NCI-H2196 treated with DMSO at 0.1 percent for 48 hours (cell line): Measurements from ENCODE around the gene BHLHE23.

ENCODE experiments used
- DNase-seq: peaks from one replicate; lab custom pipeline; 2025; ENCODE audit not compliant: unreplicated experiment; lab: John Stamatoyannopoulos, UW

The BHLHE23 gene

GRCh38 chr20:63009988-63010769 is 3.4 kb upstream of the BHLHE23 start:
- peak; percentile 34 for DNase-seq

DNA sequence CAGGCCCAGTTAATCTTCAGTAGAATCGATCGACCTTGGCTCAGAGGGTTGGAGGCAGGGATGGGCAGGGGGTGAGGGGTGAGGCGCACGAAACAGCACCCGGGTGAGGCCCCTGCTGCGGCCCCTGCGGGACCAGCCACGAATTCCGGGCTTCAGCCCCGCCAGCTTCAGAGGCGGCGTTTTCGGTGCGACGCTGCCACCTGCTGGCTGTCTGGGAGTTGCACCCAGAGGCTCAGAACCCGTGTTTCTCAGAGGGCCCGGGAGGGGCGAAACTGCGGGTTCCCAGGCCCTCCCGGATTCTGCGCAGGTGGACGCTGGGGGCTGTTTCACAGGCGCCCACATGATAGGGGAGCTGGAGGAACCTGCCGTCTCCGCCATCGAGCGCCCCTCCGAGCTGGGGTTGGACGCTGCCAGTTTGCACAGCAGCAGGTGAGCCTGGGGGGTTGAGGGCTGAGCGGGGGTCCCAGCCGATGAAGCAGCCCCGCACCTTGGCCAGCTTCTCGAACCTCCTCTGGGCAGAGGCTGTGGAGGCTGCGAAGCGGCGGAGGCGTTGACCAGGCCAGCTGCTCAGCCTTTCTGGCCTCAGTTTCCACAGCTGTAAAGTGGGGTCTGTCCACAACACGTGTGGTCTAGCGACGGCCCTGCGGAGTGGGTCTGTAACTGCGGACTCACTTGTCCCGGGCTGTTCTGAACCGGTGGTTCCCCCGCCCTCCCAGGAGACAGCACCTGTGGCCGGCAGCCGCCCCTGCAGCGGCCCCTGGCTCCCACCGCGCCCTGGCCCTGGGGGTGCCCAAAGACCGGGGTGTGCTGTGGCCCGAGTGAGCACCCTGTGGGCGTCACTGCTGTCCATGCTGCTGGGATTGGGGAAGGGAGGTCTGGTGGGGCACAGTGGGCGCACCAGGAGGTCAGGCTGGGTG is 2.5 kb upstream of the BHLHE23 start:
- DNase-seq, result peak; percentile 65

GRCh38 chr20:63008541-63009044 is 1.8 kb upstream of the BHLHE23 start:
- no peak for DNase-seq

DNA sequence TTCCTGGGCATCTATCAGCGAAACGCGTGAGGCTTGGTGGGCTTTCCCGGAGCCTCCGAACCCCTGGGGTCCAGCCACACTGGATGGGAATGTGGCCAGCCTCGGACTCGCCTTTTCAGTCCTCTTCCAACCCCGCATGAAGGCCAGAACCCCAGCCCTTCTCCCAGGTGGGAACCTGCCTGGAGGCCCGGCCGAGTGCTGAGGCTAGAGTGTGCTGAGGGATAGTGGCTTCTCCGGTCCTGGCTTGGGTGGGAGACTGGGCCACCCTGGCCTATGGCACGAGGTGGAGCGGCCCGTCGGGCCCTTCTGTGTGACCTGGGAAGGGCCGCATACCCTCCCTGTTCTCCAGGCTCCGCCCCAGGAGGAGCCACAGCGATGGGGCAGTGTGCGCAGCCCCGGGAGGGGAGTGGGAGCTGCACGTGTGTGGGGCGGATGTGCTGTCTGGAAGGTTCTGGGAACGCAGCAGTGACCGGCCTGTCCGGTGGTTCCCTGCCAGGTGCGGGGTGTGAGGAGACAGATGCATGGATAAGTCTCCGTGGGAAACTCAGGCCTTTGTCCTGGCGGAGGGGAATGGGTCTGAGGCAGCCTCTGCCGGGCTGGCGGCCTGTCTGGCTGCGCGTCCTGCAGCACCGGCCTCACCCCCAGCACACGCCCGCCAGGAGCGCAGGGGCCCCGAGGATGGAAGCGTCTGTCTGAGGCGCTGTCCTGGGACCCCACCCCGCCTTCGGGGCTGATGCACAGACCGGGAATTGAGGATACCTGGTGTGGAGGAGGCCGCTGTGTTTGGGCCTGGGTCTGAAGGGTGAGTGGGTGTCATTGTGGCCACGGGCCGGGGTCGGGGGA is 1.1 kb upstream of the BHLHE23 start:
- DNase-seq, result no peak

DNA sequence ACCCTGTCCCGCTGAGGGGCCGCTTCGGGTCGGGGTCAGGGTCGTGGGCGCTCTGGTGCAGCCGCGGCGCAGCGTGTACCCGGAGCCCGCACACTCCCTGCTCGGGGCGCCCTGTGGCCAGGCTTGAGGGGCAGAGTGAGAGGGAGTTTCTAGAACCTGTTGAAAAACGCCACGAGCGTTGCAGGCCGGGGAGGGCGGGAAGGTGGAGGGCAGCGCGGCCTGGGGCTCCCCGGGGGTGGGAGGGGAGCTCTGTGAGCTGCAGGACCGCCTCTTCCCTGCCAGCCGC is 539 bp upstream of the BHLHE23 start:
- no peak for DNase-seq

GRCh38 chr20:63005862-63006539 is 763 bp downstream of the BHLHE23 start:
- DNase-seq, result no peak

- no peak for DNase-seq
These were observed 1.4 kb downstream of the BHLHE23 start for GRCh38 chr20:63005365-63005861.

DNA sequence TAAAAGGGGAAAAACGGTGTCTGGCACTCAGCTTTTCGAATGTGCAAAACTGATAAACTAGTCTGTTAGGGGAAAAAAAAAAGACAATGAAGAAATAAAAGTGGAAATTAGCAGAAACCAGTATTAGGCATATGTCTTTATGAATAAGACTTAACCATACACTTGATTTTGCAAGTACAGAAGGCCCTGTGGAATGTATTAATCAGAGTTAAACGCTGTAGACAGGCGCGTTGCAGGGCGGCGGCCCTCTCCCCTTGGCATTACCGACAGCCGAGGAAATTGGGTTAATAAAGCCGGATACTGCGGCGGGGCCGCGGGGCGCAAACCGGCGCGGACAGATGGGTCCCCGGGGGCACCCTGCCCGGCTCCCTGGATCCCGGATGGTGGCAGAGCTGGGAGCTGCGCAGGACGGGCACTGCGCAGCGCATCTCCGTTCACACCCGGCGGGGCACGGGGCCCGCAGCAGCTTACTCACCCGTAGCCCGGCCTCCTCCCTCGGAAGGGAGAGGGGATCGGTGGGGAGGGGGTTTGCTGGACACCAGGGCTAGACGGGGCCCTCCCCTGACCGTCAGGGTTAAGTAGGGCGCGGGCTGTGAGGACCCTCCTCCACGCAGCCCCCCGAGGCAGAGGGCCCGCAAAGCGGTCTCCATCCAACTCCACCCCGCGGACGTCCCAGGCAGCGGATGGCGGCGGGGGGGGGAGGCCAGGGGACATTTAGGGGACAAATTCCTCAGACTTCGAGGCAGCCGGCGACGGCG is 2.0 kb downstream of the BHLHE23 start:
- DNase-seq, result no peak

GRCh38 chr20:63003546-63003945 is 3.2 kb downstream of the BHLHE23 start:
- no peak for DNase-seq

GRCh38 chr20:63002511-63002910 is 4.3 kb downstream of the BHLHE23 start:
- DNase-seq, result no peak

DNA sequence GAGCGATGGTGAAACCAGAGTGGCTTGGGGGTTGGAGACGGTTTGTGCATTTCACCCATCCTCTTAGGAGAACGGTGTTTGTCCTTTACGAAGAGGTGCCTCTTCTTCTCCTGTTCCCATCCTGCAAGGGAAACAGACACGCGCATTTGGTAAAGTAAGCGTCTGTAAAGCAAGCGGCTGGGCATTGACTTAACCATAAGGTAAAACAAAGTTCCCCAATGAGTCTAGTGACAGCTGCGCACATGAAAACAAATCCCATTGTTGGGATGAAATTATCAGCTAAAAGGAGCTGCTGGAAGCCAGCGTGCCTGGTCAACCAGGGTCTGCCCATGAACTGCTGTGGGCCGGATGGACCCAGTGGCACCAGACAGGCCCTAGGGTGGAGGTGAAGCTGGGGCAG is 5.8 kb downstream of the BHLHE23 start:
- DNase-seq, result no peak

GRCh38 chr20:63000036-63000435 is 6.7 kb downstream of the BHLHE23 start:
- no peak for DNase-seq

DNA sequence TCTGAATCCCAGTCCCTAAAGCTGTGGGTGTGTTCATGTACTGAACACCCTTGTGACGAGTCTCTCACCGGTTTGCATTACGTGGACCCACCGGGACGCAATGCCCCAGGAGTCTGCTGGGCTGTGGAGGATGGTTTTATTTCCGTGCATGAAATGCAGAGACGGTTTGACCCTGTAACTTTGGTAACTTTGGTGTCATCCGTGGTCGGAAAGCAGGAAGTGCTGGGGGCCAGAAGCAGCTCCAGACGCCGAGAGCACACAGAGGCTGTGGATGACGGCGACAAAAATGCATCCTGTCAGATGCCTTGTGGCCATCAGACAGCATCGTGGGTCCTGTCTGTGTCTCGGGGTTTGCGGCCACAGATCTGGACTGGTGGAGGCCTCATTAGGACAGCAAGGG is 7.2 kb downstream of the BHLHE23 start:
- no peak for DNase-seq

DNA sequence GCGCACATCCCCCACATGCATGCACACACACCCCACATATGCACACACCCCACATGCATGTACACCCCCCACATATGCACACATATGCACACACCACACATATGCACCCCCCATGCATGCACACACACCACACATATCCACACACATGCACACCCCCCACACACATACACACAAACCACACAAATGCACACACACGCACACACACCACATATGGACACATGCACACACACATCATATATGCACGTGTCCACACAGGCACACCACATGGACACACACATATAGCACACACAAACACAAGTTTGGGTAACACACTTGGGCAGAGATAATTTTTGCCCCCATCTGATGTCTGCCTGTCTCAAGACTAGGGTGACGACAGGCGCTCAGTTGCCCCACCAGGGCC is 8.3 kb downstream of the BHLHE23 start:
- no peak for DNase-seq

GRCh38 chr20:62997417-62998035 is 9.2 kb downstream of the BHLHE23 start:
- DNase-seq, result no peak

- no peak for DNase-seq
These were observed 10.2 kb downstream of the BHLHE23 start for GRCh38 chr20:62996596-62996982.

GRCh38 chr20:62995898-62996595 is 10.7 kb downstream of the BHLHE23 start:
- no peak for DNase-seq

DNA sequence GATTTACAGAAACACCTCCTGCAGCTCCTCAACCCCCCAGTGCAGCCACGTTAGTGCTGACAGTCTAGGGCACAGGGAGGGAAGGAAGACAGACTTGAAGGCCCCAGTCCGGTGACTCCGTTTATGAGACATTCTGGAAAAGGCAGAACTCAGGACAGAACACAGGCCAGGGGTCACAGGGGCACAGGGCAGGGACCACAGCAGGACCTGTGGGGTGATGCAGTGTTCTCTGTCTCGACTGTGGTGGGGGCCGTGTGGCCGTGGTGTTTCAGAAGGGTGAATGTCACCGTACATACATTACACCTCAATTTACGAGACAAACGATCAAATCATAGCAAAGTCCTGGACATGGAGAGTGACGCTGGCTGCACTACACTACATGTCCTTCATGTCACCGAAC is 11.3 kb downstream of the BHLHE23 start:
- DNase-seq, result no peak

GRCh38 chr20:62994869-62995281 is 11.9 kb downstream of the BHLHE23 start:
- DNase-seq, result no peak
